Measurements from ENCODE around the gene CREB3L4.
"Not testable (repeated sequence)": the region's sequence is repeated elsewhere in the genome, so short reads cannot be mapped to it uniquely, and the experiment has no call there.

Gene CREB3L4

GRCh38 chr1:153976819-153977249, 9.1 kb downstream of the CREB3L4 start:
- Histone ChIP-seq H3K36me3 (ENCODE audit: control insufficient read depth in 2 of 2, insufficient read depth in 2 of 2, low read length in 2 of 2) (peaks cover 16 to 26% of the 10 kb centered on the region in 2 donors), H3K4me1 (ENCODE audit: control insufficient read depth, insufficient read depth, low read length) (peaks cover 20% of the 10 kb centered on the region), H3K9ac (ENCODE audit: low read length in 2 of 2) (peak overlapping the region; percentile 80 to 90)

GRCh38 chr1:153977250-153978240, 9.8 kb downstream of the CREB3L4 start, which contains the start of gene JTB:
TSS of gene JTB (minus strand) at chr1:153977674. CDS start at chr1:153977252, 422 bp downstream.
- Histone ChIP-seq H3K9ac (ENCODE audit: low read length in 2 of 2) (peak within 1 kb of the TSS; percentile 80 to 90), H3K36me3 (ENCODE audit: control insufficient read depth in 2 of 2, insufficient read depth in 2 of 2, low read length in 2 of 2) (peaks cover 16 to 30% of the 10 kb centered on the region in 2 donors), H3K9me3 (ENCODE audit: control insufficient read depth in 2 of 2, low read length in 2 of 2) (no peaks in the 10 kb centered on the region), H3K27me3 (ENCODE audit: control insufficient read depth in 1 of 2, insufficient read depth in 2 of 2, low read length in 2 of 2) (no peaks in the 10 kb centered on the region), H3K4me3 (ENCODE audit: low read length in 2 of 2) (peak within 1 kb of the TSS; percentile 82 to 98), H3K27ac (ENCODE audit: low read length) (peak within 1 kb of the TSS; percentile 78), H3K4me1 (ENCODE audit: control insufficient read depth, insufficient read depth, low read length) (peaks cover 20% of the 10 kb centered on the region)

More at GRCh38 chr1:153976819-153977249, 9.1 kb downstream of the CREB3L4 start:
- H3K4me3 ChIP-seq (ENCODE audit: low read length in 2 of 2), result peak overlapping the region; percentile 82 to 98
- peak overlapping the region; percentile 78 for H3K27ac ChIP-seq (ENCODE audit: low read length)
- H3K9me3 ChIP-seq (ENCODE audit: control insufficient read depth in 2 of 2, low read length in 2 of 2), result no peaks in the 10 kb centered on the region
- H3K27me3 ChIP-seq (ENCODE audit: control insufficient read depth in 1 of 2, insufficient read depth in 2 of 2, low read length in 2 of 2), result no peaks in the 10 kb centered on the region

GRCh38 chr1:153978274-153978909, 10.7 kb downstream of the CREB3L4 start:
- no peaks in the 10 kb centered on the region for H3K27me3 ChIP-seq (ENCODE audit: control insufficient read depth in 1 of 2, insufficient read depth in 2 of 2, low read length in 2 of 2)
- H3K36me3 ChIP-seq (ENCODE audit: control insufficient read depth in 2 of 2, insufficient read depth in 2 of 2, low read length in 2 of 2), result peaks cover 16 to 27% of the 10 kb centered on the region in 2 donors
- H3K9me3 ChIP-seq (ENCODE audit: control insufficient read depth in 2 of 2, low read length in 2 of 2), result no peaks in the 10 kb centered on the region
- no peak overlapping the region for H3K9ac ChIP-seq (ENCODE audit: low read length in 2 of 2)
- peak overlapping the region; percentile 78 for H3K27ac ChIP-seq (ENCODE audit: low read length)
- peak overlapping the region; percentile 82 to 98 for H3K4me3 ChIP-seq (ENCODE audit: low read length in 2 of 2)
- peaks cover 19% of the 10 kb centered on the region for H3K4me1 ChIP-seq (ENCODE audit: control insufficient read depth, insufficient read depth, low read length)

GRCh38 chr1:153979091-153979490, 11.4 kb downstream of the CREB3L4 start:
- H3K27me3 ChIP-seq (ENCODE audit: control insufficient read depth in 1 of 2, insufficient read depth in 2 of 2, low read length in 2 of 2); H3K9ac ChIP-seq (ENCODE audit: low read length in 2 of 2); H3K4me3 ChIP-seq (ENCODE audit: low read length in 2 of 2); H3K9me3 ChIP-seq (ENCODE audit: control insufficient read depth in 2 of 2, low read length in 2 of 2); H3K27ac ChIP-seq (ENCODE audit: low read length): not testable (repeated sequence)
- H3K4me1 ChIP-seq (ENCODE audit: control insufficient read depth, insufficient read depth, low read length), result peaks cover 19% of the 10 kb centered on the region
- H3K36me3 ChIP-seq (ENCODE audit: control insufficient read depth in 2 of 2, insufficient read depth in 2 of 2, low read length in 2 of 2), result peaks cover 11 to 20% of the 10 kb centered on the region in 2 donors

GRCh38 chr1:153981735-153982134, 14.0 kb downstream of the CREB3L4 start:
- H3K9me3 ChIP-seq (ENCODE audit: control insufficient read depth in 2 of 2, low read length in 2 of 2); H3K9ac ChIP-seq (ENCODE audit: low read length in 2 of 2); H3K4me3 ChIP-seq (ENCODE audit: low read length in 2 of 2); H3K27ac ChIP-seq (ENCODE audit: low read length); H3K27me3 ChIP-seq (ENCODE audit: control insufficient read depth in 1 of 2, insufficient read depth in 2 of 2, low read length in 2 of 2): not testable (repeated sequence)
- Histone ChIP-seq H3K36me3 (ENCODE audit: control insufficient read depth in 2 of 2, insufficient read depth in 2 of 2, low read length in 2 of 2) (peaks cover 4 to 10% of the 10 kb centered on the region in 2 donors), H3K4me1 (ENCODE audit: control insufficient read depth, insufficient read depth, low read length) (peaks cover 17% of the 10 kb centered on the region)

GRCh38 chr1:153984123-153984894, 16.6 kb downstream of the CREB3L4 start:
- peaks cover 12% of the 10 kb centered on the region for H3K4me1 ChIP-seq (ENCODE audit: control insufficient read depth, insufficient read depth, low read length)
- peak overlapping the region in 1 of 2 donors; percentile 83 for H3K9ac ChIP-seq (ENCODE audit: low read length in 2 of 2)
- no peak overlapping the region for H3K4me3 ChIP-seq (ENCODE audit: low read length in 2 of 2)
- H3K27ac ChIP-seq (ENCODE audit: low read length), result peak overlapping the region; percentile 66
- H3K9me3 ChIP-seq (ENCODE audit: control insufficient read depth in 2 of 2, low read length in 2 of 2), result no peaks in the 10 kb centered on the region
- no peaks in the 10 kb centered on the region for H3K27me3 ChIP-seq (ENCODE audit: control insufficient read depth in 1 of 2, insufficient read depth in 2 of 2, low read length in 2 of 2)
- H3K36me3 ChIP-seq (ENCODE audit: control insufficient read depth in 2 of 2, insufficient read depth in 2 of 2, low read length in 2 of 2), result peaks cover 4 to 8% of the 10 kb centered on the region in 2 donors

GRCh38 chr1:153985341-153985912, 17.7 kb downstream of the CREB3L4 start:
- Histone ChIP-seq H3K27me3 (ENCODE audit: control insufficient read depth in 1 of 2, insufficient read depth in 2 of 2, low read length in 2 of 2) (no peaks in the 10 kb centered on the region), H3K27ac (ENCODE audit: low read length) (peak overlapping the region; percentile 66), H3K4me3 (ENCODE audit: low read length in 2 of 2) (peak overlapping the region; percentile 83 to 87), H3K4me1 (ENCODE audit: control insufficient read depth, insufficient read depth, low read length) (peaks cover 12% of the 10 kb centered on the region), H3K9ac (ENCODE audit: low read length in 2 of 2) (peak overlapping the region; percentile 82 to 83), H3K9me3 (ENCODE audit: control insufficient read depth in 2 of 2, low read length in 2 of 2) (no peaks in the 10 kb centered on the region), H3K36me3 (ENCODE audit: control insufficient read depth in 2 of 2, insufficient read depth in 2 of 2, low read length in 2 of 2) (peaks cover 4 to 8% of the 10 kb centered on the region in 2 donors)

GRCh38 chr1:153985941-153986761, 18.4 kb downstream of the CREB3L4 start, which contains the start of gene RAB13:
TSS of gene RAB13 (minus strand) at chr1:153986339. CDS start at chr1:153986236, 103 bp downstream.
- H3K27ac ChIP-seq (ENCODE audit: low read length), result peak within 1 kb of the TSS; percentile 74

GRCh38 chr1:153987621-153988020, 19.9 kb downstream of the CREB3L4 start:
- Histone ChIP-seq H3K4me1 (ENCODE audit: control insufficient read depth, insufficient read depth, low read length) (peaks cover 24% of the 10 kb centered on the region), H3K9me3 (ENCODE audit: control insufficient read depth in 2 of 2, low read length in 2 of 2) (no peaks in the 10 kb centered on the region), H3K27ac (ENCODE audit: low read length) (no peak overlapping the region)

More at GRCh38 chr1:153985941-153986761, 18.4 kb downstream of the CREB3L4 start, which contains the start of gene RAB13:
- peaks cover 2 to 8% of the 10 kb centered on the region in 2 donors for H3K36me3 ChIP-seq (ENCODE audit: control insufficient read depth in 2 of 2, insufficient read depth in 2 of 2, low read length in 2 of 2)
- peaks cover 12% of the 10 kb centered on the region for H3K4me1 ChIP-seq (ENCODE audit: control insufficient read depth, insufficient read depth, low read length)
- H3K27me3 ChIP-seq (ENCODE audit: control insufficient read depth in 1 of 2, insufficient read depth in 2 of 2, low read length in 2 of 2), result no peaks in the 10 kb centered on the region
- peak within 1 kb of the TSS; percentile 83 to 86 for H3K9ac ChIP-seq (ENCODE audit: low read length in 2 of 2)
- peak within 1 kb of the TSS; percentile 83 to 87 for H3K4me3 ChIP-seq (ENCODE audit: low read length in 2 of 2)
- no peaks in the 10 kb centered on the region for H3K9me3 ChIP-seq (ENCODE audit: control insufficient read depth in 2 of 2, low read length in 2 of 2)

More at GRCh38 chr1:153987621-153988020, 19.9 kb downstream of the CREB3L4 start:
- H3K36me3 ChIP-seq (ENCODE audit: control insufficient read depth in 2 of 2, insufficient read depth in 2 of 2, low read length in 2 of 2), result peaks cover 2 to 11% of the 10 kb centered on the region in 2 donors
- no peak overlapping the region for H3K4me3 ChIP-seq (ENCODE audit: low read length in 2 of 2)
- no peaks in the 10 kb centered on the region for H3K27me3 ChIP-seq (ENCODE audit: control insufficient read depth in 1 of 2, insufficient read depth in 2 of 2, low read length in 2 of 2)
- H3K9ac ChIP-seq (ENCODE audit: low read length in 2 of 2), result no peak overlapping the region

Measured in stomach smooth muscle (tissue), 2 donors.